NCI-H82 treated with DMSO at 0.1 percent for 48 hours (cell line): ENCODE results near the gene BTG1.
A peak's percentile ranks its signal among the peaks of the same experiment; 100 is the strongest.

ENCODE experiments used
- DNase-seq: peaks from one replicate; lab custom pipeline; 2025; ENCODE audit not compliant: unreplicated experiment; lab: John Stamatoyannopoulos, UW

BTG1 gene

DNA sequence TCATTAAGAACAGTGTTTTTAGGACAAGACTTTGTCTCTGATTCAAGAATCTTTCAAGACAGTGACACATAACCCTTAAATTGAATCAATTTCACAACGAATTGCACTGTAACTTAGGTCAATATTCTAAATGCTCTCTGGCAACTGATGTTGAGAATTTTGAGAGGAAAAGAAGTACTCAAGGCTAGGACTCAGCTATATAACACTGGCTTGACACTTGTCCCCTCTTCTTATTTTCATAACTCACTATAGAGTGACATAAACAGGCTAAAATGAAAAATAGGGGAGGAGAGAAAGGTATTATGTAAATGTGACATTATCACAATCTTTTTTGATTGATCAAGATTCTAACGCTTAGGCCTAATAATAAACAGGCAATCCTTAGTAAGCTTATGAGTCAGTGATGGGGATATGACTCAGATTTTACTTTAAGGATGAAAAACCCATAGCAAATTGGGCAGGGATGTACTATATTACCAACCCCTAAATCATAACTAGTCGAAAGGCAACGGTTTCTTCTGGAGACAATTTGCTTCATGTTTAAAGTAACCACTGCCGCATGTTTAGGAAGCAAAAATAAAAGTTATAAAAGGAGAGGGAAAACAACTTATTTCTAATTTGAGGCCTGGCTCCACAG is 10.9 kb downstream of the BTG1 start:
- DNase-seq: no peak

DNA sequence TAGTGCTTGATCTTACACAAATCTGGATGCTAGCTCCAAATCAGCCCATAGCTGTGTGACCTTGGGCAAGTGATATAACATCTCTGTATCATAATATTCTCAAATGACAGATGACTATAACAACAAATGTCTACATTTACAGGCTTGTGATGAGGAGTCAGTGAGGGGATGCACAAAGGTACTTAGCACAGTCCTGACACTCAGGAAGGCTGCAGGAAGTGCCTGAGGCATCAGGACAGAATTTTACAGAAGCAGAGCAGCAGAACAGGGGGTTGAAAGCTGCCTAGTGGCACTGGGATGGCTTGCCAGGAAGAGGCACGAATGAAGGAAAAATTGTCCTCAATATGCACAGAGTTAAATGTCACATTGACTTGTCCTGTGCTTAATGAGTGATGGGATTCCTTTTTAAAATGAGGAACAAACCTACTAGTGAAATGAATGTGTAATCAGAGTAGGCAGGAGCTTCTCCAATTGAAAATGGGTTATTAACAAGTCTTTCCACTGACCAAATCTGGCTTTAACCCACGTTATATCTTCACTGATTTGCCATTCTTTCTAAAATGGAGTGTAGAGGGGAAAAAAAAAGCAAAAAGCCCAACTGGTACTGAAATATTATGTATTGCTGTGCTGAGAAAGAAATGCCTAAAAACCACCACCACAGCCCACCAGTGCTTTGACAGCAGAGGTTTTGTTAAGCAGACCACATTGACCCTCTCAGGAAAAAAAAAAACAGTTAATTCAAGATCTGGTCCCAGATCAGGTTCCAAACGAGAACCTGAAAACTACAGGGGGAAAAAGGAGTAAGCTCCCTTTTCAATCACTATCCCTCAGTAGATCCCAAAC is 11.6 kb downstream of the BTG1 start:
- DNase-seq: no peak

- no peak for DNase-seq
Observed at GRCh38 chr12:92133171-92133570, 12.5 kb downstream of the BTG1 start.

DNA sequence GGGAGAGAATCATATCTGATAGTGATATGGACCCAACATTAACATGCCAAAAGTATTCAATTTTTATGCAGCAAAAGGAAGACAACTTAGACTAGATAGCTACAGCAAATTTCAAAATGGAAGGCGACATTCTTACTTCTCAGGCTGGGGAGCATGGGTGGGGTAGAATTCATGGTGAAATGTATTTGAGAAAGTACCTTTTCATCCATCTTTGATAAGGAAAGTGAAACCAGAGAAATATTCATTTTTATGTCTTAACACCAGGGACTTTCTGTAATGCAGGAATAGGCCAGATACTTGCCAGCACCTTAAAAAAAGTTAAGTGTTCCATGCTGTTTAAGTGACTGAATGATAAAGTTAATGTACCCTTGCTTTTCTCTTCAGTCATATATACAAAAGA is 13.4 kb downstream of the BTG1 start:
- DNase-seq: no peak

DNA sequence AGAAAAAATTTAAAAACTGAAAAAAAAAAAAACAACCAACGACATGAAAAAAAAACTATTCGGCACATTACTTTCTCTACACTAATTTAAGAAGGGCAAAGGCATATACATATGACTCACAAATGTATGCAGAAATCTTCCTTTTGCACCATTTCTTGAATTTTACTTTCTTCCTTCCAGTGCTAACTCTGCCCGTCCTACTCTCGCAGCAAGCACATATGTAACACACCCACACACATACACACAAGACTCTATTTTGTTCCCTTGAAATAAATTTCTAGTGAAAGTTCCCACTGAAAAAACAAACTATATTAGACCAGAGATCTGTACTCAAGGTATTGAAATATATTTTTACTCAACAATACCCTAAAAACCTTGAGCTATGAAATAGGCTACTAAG is 14.6 kb downstream of the BTG1 start:
- DNase-seq: no peak

- no peak for DNase-seq
Observed at GRCh38 chr12:92129609-92130008, 16.0 kb downstream of the BTG1 start.

DNA sequence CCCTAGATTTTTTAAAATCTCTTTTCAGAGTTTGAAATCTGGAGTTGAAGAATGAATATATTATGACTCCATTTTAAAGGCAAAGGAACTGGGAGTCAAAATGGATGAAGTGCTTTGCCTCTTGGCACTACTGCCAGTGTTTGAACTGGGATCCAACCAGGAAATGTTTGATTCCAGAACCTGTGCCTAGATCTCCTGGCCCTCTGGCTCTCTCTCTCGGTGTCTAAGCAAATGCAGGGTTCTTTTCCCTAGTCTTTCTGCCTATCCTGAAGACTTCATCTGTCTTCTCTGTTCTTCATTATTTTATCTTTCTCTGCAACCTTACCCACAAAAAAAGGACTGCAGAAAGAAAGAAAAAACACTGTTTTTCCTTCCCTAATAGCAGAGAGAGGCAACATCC is 17.0 kb downstream of the BTG1 start:
- no peak for DNase-seq

DNA sequence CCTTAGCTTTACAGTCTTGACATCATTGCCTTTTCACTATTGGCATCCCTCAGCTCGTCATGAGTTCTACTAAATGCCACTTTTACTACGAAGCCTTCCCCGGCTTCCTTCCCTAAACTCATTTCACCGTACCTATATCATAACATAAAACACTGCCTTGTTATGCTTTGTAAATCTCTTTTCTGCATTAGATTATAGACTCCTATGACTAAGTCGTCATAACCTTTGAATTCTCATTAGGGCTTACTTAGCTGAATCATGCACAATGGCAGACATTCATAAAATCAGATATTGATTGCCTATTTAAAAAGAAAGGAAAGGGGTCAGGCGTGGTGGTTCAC is 21.0 kb downstream of the BTG1 start:
- no peak for DNase-seq

DNA sequence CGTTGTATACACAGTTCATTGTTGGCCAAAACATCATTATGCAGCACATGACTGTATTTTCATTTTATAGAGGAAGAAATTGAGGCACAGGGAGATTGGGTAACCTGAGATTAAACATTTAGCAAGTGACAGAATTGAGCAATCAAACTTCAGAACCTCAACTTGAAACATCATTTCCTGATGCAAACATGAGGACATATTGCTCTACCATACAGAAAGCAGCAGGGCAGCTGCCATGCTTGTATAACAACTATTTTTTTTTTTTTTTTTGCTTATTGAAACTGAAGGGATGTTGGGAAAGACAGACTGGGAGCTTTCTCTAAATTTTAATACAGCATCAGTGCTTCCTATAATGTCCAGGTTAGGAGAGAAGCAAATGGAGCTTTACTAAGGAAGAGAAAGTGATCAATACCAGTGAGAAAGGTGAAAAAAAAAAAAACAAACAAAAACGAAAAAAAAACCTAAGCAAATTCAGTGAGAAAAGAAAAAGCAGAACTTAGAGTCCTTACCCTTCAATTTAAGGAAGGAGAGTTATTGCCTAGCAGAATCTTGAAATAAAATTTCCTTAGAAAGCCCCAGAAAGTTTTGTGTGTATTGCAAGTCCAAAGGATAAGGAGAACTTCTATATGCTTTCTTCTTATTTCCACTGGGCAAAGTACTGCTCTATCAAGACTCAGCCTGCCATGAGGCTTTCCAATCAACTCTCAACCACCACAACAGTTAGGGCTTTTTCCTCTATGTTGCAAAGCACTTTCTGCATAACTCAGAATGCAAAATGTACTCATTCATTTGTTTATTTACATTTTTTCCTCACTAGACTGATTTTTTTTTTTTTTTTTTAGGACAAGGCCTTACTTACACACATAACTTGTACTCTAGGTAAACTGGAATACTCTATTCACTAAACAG is 21.6 kb downstream of the BTG1 start:
- DNase-seq: no peak

- no peak for DNase-seq
Observed at GRCh38 chr12:92122941-92123779, 22.5 kb downstream of the BTG1 start.

GRCh38 chr12:92121826-92122225 is 23.8 kb downstream of the BTG1 start:
- no peak for DNase-seq

DNA sequence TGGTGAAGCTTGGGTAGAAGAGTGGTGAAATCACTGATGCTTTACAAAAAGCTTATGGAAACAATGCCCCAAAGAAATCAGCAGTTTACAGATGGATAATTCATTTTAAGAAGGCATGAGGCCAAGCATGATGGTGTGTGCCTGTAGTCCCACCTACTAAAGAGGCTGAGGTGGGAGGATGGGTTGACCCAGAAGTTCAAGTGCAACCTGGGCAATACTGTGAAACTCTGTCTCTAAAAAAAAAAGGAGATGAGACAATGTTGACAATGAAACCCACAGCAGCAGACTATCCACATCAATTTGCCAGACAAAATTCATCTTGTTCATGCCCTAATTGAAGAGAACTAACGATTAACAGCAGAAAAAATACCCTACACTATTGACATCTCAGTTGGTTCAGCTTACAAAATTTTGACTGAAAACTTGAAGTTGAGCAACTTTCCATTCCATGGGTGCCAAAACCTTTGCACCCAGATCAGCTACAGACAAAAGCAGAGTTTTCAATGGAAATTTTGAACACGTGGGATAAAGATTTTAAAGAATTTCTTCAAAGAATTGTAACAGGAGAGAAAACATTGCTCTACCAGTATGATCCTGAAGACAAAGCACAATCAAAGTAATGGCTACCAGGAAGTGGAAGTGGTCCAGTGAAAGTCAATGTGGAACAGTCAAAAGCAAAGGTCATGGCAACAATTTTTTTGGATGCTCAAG is 26.7 kb downstream of the BTG1 start:
- DNase-seq: no peak

DNA sequence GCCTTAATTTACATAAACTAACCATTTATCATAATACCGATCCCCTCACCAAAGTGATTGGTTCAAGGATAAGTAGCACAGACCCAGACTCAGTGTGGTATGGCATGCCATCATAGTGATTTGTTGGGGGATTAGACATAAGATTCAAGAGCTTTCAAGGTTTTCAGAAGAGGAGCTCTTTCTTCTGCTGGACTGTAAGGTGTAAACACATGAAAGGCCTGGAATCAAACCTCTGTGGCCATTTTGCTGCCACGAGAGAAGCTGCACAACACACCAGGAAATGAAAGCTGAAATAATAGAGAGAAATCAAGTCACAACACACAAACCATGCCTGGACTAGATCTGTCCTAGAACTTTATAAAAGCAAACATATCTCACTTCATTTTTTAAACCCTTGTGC is 30.8 kb downstream of the BTG1 start:
- no peak for DNase-seq

DNA sequence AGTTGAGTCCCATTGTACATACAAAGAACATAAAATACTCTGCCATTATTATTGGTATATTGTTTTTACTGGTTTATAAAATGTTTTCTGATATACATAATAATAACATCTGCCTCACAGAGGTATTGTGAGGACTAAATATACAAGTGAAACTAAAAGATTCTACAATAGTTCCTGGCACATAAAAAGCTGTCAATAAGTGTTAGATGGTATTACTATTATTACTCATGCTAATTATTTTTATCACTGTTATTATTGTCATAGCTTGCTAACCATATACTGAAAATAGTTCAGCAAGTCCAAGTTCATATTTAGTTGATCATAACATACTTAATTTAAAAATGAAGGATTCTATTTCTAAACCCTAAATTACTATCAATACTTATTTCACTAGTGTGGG is 34.4 kb downstream of the BTG1 start:
- no peak for DNase-seq

DNA sequence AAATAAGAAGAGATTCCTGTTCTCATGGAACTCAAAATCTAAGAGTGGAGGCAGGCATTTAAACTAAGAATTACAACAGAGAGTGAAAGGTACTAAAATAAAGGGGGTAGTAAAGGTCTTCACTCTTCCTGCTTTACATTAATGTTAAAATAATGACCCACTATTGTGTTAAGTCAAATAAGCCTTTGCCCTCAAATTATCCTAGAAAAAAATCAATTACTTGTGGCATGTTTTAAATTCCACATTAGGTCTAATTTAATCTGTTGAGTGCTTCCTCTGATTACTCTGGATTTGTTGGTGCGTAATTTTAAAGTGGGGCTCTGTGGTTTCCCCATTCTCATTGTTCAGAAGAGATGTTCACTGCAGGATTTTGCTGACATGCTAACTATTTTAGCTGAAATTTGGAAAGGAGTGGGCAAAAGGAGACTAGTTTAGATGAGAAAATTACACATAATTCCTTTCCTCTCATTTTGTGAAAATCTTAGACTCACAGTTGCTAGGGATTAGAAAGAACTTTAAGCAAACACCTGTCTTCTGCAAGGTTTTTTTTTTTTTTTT is 35.5 kb downstream of the BTG1 start:
- DNase-seq: no peak

DNA sequence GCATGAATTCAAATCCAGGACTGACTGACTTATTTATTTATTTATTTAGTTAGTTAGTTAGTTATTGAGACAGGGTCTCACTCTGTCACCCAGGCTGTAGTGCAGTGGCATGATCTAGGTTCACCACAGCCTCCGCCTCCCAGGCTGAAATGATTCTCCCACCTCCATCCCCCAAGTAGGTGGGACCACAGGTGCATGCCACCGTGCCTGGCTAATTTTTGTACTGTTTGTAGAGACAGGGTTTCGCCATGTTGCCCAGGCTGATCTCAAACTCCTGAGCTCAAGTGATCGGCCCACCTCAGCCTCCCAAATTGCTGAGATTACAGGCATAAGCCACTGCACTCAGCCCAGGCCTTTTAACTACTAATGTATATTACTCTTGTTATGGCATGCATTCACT is 36.0 kb downstream of the BTG1 start:
- no peak for DNase-seq

- peak; percentile 32 for DNase-seq
Observed at GRCh38 chr12:92108651-92109050, 37.0 kb downstream of the BTG1 start.

DNA sequence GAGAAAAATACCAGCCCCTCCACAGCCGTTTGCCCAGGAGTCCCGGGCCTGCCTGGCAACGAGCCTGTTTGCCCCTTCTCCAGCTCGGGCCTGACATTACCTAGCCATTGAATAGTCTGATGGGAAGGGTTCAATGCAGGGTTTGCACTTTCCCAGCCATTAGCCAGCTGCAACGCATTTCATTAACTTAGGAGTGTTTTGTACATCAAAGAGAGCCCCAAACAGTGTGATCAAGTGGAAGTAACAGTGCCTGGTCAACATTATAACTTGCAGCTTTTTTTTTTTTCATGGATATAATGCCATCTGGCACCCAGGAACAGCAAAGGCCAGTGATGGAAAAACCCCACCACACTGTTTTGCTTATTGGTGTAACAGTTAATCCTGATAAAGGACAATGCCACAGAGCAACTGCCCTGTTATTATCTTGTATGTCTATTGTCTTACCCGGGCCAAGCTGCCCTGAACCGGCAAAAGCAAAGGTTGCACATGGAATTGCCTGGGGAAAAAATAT is 38.0 kb downstream of the BTG1 start:
- DNase-seq: peak; percentile 78

DNA sequence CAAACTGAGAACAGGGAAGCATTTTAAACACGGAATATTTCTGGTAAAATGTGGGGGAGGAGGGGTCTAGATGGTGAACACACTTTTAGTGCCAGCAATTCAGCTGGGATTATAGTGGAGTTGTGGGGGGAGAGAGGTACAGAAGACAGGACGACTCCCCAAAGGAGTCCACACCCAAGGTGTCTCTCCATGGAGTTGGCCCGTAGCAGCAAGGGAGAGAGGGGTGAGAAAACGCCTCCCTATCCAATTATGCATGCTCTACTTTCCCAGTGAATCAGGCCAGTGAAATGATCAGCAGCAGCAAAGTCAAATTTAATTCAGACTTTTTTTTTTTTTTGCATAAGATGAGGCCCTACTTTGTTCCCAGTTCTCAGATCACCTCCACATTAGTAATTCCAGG is 38.6 kb downstream of the BTG1 start:
- DNase-seq: no peak

GRCh38 chr12:92105676-92106075 is 40.0 kb downstream of the BTG1 start:
- DNase-seq: no peak
